ENCODE measurements around the gene DUSP7. TPM values are rescaled to one million over a fixed set of nuclear protein-coding genes. Genes with fewer than 3 reads are reported as not detected.

DUSP7 gene
- total RNA-seq, 1 experiment from 2014 or later = 4.3 TPM

- no peak for DNase-seq (ENCODE audit: low spot score)
Observed at GRCh38 chr3:52029535-52029934, 26.8 kb downstream of the DUSP7 start.

- DNase-seq (ENCODE audit: low spot score) = no peak
Observed at GRCh38 chr3:52029053-52029452, 27.3 kb downstream of the DUSP7 start.

GRCh38 chr3:52028572-52028971 is 27.8 kb downstream of the DUSP7 start:
- DNase-seq (ENCODE audit: low spot score) = no peak

GRCh38 chr3:52026041-52026440 is 30.3 kb downstream of the DUSP7 start:
- no peak for DNase-seq (ENCODE audit: low spot score)

GRCh38 chr3:52025453-52025852 is 30.9 kb downstream of the DUSP7 start:
- no peak for DNase-seq (ENCODE audit: low spot score)

- no peak for DNase-seq (ENCODE audit: low spot score)
Observed at GRCh38 chr3:52024765-52025452, 31.5 kb downstream of the DUSP7 start.

GRCh38 chr3:52023860-52024764 is 32.3 kb downstream of the DUSP7 start:
- no peak for DNase-seq (ENCODE audit: low spot score)

GRCh38 chr3:52023101-52023770 is 33.1 kb downstream of the DUSP7 start:
- no peak for DNase-seq (ENCODE audit: low spot score)

- DNase-seq (ENCODE audit: low spot score) = no peak
Observed at GRCh38 chr3:52022323-52023100, 33.9 kb downstream of the DUSP7 start.

- DNase-seq (ENCODE audit: low spot score) = no peak
Observed at GRCh38 chr3:52021489-52022268, 34.7 kb downstream of the DUSP7 start.

GRCh38 chr3:52020796-52021195 is 35.6 kb downstream of the DUSP7 start:
- DNase-seq (ENCODE audit: low spot score) = no peak

GRCh38 chr3:52019352-52020080 is 36.9 kb downstream of the DUSP7 start:
- no peak for DNase-seq (ENCODE audit: low spot score)

GRCh38 chr3:52018319-52019000 is 37.9 kb downstream of the DUSP7 start:
- no peak for DNase-seq (ENCODE audit: low spot score)

GRCh38 chr3:52017586-52017985 is 38.8 kb downstream of the DUSP7 start:
- DNase-seq (ENCODE audit: low spot score) = no peak

- DNase-seq (ENCODE audit: low spot score) = no peak
Observed at GRCh38 chr3:52015438-52016228, 40.7 kb downstream of the DUSP7 start.

- no peak for DNase-seq (ENCODE audit: low spot score)
Observed at GRCh38 chr3:52014613-52015012, 41.8 kb downstream of the DUSP7 start.

GRCh38 chr3:52013802-52014598 is 42.4 kb downstream of the DUSP7 start:
- DNase-seq (ENCODE audit: low spot score) = no peak

GRCh38 chr3:52012699-52013098 is 43.7 kb downstream of the DUSP7 start:
- DNase-seq (ENCODE audit: low spot score) = no peak
